ENCODE results near the gene ADAMTSL3.

ADAMTSL3 gene

GRCh38 chr15:83984601-83985000 is 330.7 kb downstream of the ADAMTSL3 start:
- H3K4me2 ChIP-seq (ENCODE audit: low read length), result peak overlapping the region; percentile 64
- TF ChIP-seq EZH2phosphoT487 (IDR thresholded peaks at IDR 0.05; ENCODE audit: low read depth) (no peak), CTCF (IDR thresholded peaks at IDR 0.05; ENCODE audit: low read depth, low read length) (no peak)
- no peak overlapping the region for H2AFZ ChIP-seq (ENCODE audit: low read depth, low read length)
- H3K4me1 ChIP-seq (ENCODE audit: low read length), result peaks cover 18% of the 10 kb centered on the region
- peaks cover 15% of the 10 kb centered on the region; the same call in 1 of the 2 replicates for H3K27me3 ChIP-seq (ENCODE audit: low read depth, low read length)
- H3K4me3 ChIP-seq (ENCODE audit: low read length), result no peak overlapping the region
- no peaks in the 10 kb centered on the region for H4K20me1 ChIP-seq (ENCODE audit: insufficient read depth, low read length)
- no peaks in the 10 kb centered on the region for H3K9me3 ChIP-seq (ENCODE audit: insufficient read depth, low read length)
- no peaks in the 10 kb centered on the region for H3K79me2 ChIP-seq (ENCODE audit: low read length)
- no peak overlapping the region for H3K27ac ChIP-seq (ENCODE audit: low read length)
- H3K9ac ChIP-seq (ENCODE audit: low read length), result no peak overlapping the region
- no peaks in the 10 kb centered on the region for H3K36me3 ChIP-seq (replicated peaks; ENCODE audit: low read depth, low read length)

GRCh38 chr15:83991163-83991562 is 337.2 kb downstream of the ADAMTSL3 start:
- H3K4me3 ChIP-seq (ENCODE audit: low read length), result no peak overlapping the region
- peaks cover 34% of the 10 kb centered on the region for H3K27me3 ChIP-seq (ENCODE audit: low read depth, low read length)
- no peak overlapping the region for H2AFZ ChIP-seq (ENCODE audit: low read depth, low read length)
- no peaks in the 10 kb centered on the region for H3K79me2 ChIP-seq (ENCODE audit: low read length)
- TF ChIP-seq EZH2phosphoT487 (IDR thresholded peaks at IDR 0.05; ENCODE audit: low read depth) (no peak), CTCF (IDR thresholded peaks at IDR 0.05; ENCODE audit: low read depth, low read length) (no peak)
- H4K20me1 ChIP-seq (ENCODE audit: insufficient read depth, low read length), result no peaks in the 10 kb centered on the region; the same call in 1 of the 2 replicates
- no peak overlapping the region for H3K27ac ChIP-seq (ENCODE audit: low read length)
- H3K9me3 ChIP-seq (ENCODE audit: insufficient read depth, low read length), result no peaks in the 10 kb centered on the region
- H3K4me2 ChIP-seq (ENCODE audit: low read length), result peak overlapping the region; percentile 75; the same call in 1 of the 2 replicates
- peaks cover 35% of the 10 kb centered on the region for H3K4me1 ChIP-seq (ENCODE audit: low read length)
- H3K9ac ChIP-seq (ENCODE audit: low read length), result no peak overlapping the region
- no peaks in the 10 kb centered on the region for H3K36me3 ChIP-seq (replicated peaks; ENCODE audit: low read depth, low read length)

- Histone ChIP-seq H3K4me1 (ENCODE audit: low read length) (peaks cover 35% of the 10 kb centered on the region), H3K4me3 (ENCODE audit: low read length) (peak overlapping the region; percentile 23), H3K27me3 (ENCODE audit: low read depth, low read length) (peaks cover 29% of the 10 kb centered on the region), H3K27ac (ENCODE audit: low read length) (peak overlapping the region; percentile 14), H4K20me1 (ENCODE audit: insufficient read depth, low read length) (no peaks in the 10 kb centered on the region; the same call in 1 of the 2 replicates), H3K79me2 (ENCODE audit: low read length) (no peaks in the 10 kb centered on the region), H3K9me3 (ENCODE audit: insufficient read depth, low read length) (no peaks in the 10 kb centered on the region), H3K4me2 (ENCODE audit: low read length) (peak overlapping the region; percentile 75), H3K9ac (ENCODE audit: low read length) (no peak overlapping the region), H2AFZ (ENCODE audit: low read depth, low read length) (no peak overlapping the region), H3K36me3 (replicated peaks; ENCODE audit: low read depth, low read length) (no peaks in the 10 kb centered on the region)
- TF ChIP-seq EZH2phosphoT487 (IDR thresholded peaks at IDR 0.05; ENCODE audit: low read depth) (no peak), CTCF (IDR thresholded peaks at IDR 0.05; ENCODE audit: low read depth, low read length) (no peak)
These were observed 338.6 kb downstream of the ADAMTSL3 start for GRCh38 chr15:83992324-83993031.

DNA sequence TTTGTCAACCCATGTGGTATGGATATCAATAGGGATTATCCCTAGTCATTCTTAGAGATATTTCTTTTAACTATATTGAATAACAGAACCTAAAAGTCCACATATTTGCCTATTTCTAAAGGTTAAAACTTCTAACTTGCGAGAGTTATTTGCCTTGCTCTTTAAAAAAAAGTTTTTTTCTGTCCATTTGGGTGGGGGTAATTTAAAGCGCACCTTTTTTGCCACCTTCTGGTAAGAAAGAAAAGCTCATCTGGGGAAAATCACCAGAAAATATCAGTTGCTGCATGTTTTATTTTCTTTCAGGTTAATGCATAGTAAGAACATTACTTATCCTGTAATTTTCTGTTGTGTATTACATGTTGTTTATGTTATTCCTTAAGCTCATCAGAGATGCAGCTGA is 339.7 kb downstream of the ADAMTSL3 start:
- no peaks in the 10 kb centered on the region; the same call in 1 of the 2 replicates for H4K20me1 ChIP-seq (ENCODE audit: insufficient read depth, low read length)
- no peaks in the 10 kb centered on the region for H3K79me2 ChIP-seq (ENCODE audit: low read length)
- no peak overlapping the region for H3K27ac ChIP-seq (ENCODE audit: low read length)
- H3K4me2 ChIP-seq (ENCODE audit: low read length), result 0 out of 2 replicates have a peak overlapping the region, but pooled peaks have one; percentile 75
- H3K9ac ChIP-seq (ENCODE audit: low read length), result no peak overlapping the region
- H3K4me1 ChIP-seq (ENCODE audit: low read length), result peaks cover 35% of the 10 kb centered on the region
- no peak overlapping the region for H3K4me3 ChIP-seq (ENCODE audit: low read length)
- no peak overlapping the region for H2AFZ ChIP-seq (ENCODE audit: low read depth, low read length)
- no peaks in the 10 kb centered on the region for H3K36me3 ChIP-seq (replicated peaks; ENCODE audit: low read depth, low read length)
- no peaks in the 10 kb centered on the region for H3K9me3 ChIP-seq (ENCODE audit: insufficient read depth, low read length)
- TF ChIP-seq EZH2phosphoT487 (IDR thresholded peaks at IDR 0.05; ENCODE audit: low read depth) (no peak), CTCF (IDR thresholded peaks at IDR 0.05; ENCODE audit: low read depth, low read length) (peak; percentile 79)
- H3K27me3 ChIP-seq (ENCODE audit: low read depth, low read length), result peaks cover 21% of the 10 kb centered on the region
